Ammon's horn (tissue), 1 donor: Measurements from ENCODE around the gene HJURP.

Source experiments
- DNase-seq: peaks from one replicate; pipeline ENCODE4 v3.0.0-alpha.2; 2016; ENCODE audit warnings: low spot score

HJURP gene

DNA sequence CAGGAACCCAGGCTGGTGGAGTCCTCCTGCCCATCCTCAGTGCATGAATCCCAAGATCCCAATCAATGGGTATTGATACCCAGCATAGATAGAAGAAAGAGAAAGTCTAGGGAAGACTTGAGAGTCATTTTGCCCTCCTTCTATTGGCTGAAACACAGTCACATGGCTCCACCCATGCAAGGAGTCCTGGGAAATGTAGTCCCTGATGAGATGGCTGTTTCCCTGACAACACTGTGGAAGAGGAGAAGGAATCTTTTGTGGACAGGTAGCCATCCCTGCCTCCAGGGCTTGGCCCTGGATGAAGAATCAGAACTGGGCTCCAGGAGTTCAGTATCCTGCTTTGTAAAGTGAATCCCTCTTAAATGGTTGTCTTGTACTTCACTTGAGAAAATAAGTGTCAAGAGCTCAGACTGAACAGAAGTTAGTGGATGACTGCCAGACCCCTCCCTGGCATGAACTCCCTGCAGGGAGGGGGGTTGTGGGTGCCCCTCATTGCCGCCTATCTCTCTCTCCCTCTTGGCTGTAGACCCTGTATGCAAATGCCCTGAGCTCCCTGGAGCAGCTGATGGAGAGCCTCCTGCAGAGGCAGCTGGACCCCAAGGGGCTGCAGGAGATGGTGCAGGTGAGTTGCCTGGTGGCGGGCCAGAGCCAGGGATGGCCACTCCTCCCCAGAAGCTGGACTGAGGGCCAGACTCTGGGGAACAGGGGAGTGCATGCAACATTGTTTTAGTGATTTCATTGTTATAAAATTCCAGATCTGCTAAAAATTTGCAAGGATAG is 40.1 kb downstream of the HJURP start:
- DNase-seq, result no peak

GRCh38 chr2:233813236-233814055 is 40.9 kb downstream of the HJURP start:
- no peak for DNase-seq

DNA sequence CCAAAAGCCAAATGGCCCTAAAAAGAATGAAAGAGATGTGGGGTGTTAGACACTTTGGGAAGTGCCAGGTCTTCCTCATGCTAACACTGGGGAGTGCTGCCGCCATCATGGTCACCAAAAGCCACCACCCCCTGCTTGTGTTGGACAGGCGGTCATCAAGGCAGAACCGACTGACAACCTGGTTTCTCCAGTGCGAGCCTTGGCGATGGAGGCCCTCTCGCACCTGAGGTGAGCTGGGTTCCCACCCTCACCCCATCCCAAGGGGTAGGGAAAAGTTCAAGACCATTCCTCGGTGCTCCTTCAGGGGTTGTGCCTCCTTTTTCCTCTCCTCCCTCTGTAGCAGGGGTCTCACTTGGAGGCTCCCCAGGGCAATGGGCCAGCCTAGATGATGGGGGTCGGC is 42.6 kb downstream of the HJURP start:
- no peak for DNase-seq

- no peak for DNase-seq
Observed at GRCh38 chr2:233811087-233811486, 43.2 kb downstream of the HJURP start.

DNA sequence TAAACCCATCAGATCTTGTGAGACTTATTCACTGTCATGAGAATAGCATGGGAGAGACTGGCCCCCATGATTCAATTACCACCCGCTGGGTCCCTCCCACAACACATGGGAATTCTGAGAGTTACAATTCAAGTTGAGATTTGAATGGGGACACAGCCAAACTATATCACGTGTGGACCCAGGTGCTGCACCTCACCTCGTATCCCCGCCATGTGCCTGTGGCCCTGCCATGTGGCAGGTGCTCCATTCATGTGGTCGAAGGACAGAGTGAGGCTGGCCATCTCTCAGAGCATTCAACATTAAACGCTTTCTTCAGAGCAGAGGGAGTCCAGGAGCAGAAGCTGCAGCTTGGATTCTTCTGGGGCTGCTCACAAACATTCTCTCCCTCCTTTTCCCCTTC is 44.0 kb downstream of the HJURP start:
- DNase-seq, result no peak

- DNase-seq, result no peak
Observed at GRCh38 chr2:233807966-233808935, 46.1 kb downstream of the HJURP start.

DNA sequence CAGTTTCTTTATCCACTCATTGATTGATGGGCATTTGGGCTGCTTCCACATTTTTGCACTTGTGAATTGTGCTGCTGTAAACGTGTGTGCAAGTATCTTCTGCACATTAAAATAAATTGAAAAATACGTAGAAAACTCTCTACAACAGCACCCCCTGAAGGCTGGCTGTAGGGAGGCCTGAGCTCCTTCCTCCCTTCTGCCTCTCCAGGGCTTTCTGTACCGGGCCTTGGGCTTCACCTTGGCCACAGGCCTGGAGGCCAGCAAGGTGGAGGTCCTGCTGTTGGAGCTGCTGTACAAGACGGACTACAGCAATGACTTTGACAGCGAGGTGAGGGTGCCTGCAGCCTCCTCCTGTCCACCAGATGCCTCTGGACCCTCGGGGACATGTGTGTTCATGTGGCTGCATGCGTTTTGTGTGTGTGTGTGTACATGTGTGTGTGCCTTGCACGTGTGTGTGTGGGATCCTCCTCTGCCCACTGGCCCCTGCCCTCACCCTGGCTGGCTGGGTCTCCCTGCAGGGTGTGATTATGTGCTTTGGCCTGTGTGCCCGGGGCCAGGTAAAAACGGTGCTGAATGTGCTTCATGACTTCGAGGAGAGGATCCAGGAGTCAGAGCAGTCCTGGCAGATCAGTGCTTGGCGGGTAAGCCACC is 47.0 kb downstream of the HJURP start:
- no peak for DNase-seq

DNA sequence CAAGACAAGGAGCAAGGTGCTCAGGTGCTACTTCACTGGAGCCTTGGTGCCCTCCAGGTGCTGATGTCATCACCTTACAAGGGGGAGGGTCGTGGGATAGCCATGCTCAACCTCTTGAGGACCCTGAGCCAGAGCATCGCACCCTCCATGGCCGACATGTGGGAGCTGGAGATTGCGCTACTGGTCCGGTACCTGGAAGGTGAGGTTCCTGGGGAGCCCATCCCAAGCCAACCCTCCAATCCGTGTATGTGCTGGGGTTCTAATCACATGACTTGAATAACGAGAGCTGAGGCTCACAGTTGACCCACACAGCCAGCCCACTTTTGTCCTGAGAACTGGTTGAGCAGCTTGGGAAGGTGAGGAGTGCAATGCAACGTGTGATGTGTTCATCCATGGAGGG is 50.3 kb downstream of the HJURP start:
- no peak for DNase-seq

GRCh38 chr2:233803292-233803911 is 50.9 kb downstream of the HJURP start:
- DNase-seq, result no peak

DNA sequence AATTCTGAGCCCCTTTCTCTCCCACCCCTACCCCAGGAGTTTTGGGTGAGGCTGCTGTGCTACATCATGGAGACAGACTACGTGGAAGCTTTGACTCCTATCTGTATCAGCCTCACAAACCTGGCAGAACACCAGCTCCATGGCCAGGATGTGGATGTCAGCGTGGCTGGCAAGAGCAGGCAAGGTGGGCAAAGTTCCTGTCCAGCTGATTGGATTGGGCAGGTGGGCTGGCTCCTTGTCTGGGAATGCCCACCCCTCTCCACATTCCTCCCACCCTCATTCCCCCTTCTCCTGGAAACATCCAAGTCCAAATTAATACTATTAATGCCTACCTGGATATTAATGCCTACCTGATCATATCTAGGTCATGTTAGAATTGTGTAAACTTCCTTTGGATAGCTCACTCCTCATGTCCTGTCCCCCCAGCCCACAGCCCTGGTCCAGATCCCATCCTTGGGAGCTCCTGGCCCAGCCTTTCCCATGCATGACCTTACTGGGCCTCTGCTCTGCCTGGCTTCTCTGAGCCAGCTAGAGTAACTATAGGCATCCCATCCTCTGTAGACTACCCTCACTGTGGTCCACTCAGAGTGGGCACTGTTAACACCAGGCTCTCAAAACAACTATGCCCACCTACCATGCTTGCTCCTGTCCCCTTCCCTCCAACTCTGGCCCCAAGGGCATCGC is 52.1 kb downstream of the HJURP start:
- DNase-seq, result no peak

- DNase-seq, result no peak
Observed at GRCh38 chr2:233801357-233802131, 52.8 kb downstream of the HJURP start.

DNA sequence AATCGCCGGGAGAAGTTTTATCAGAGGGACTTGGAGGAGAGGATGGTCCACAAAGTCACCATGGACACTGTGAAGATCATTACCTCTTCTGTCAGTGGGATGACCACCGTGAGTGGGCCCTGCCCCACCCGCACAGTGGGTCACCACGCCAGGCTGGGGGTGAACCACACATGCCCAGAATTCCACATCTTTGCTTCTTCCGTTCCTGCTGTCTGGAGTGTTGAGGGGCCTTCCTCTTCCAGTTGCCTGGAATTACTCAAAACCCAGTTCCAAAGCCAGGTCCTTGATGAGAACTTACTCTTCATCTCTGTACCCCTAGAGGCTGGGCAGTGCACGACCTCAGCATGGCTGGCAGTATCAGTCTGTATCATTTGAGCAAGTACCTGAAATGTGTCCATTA is 54.1 kb downstream of the HJURP start:
- DNase-seq, result no peak

- no peak for DNase-seq
Observed at GRCh38 chr2:233799716-233800115, 54.6 kb downstream of the HJURP start.

GRCh38 chr2:233799087-233799665 is 55.2 kb downstream of the HJURP start:
- no peak for DNase-seq

GRCh38 chr2:233798335-233799086 is 55.8 kb downstream of the HJURP start:
- DNase-seq, result no peak

DNA sequence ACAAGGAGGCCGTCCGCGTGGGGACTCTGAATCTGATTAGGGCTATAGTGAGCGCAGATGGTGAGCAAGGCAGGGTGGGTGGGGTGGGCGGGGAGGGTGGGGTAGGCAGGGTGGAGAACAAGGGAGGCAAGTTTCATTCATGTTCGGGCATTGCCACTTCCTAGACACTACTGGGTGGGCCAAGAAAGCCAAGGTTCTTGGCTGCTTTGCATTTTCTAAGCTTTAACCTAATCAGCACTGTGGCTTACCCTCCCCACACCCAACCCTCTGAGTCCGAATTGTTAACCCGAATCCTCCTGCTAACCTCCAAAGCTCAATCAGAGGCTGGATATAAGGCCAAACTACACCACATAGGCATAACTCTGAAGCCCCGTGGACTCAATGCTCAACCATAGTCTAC is 58.1 kb downstream of the HJURP start:
- DNase-seq, result no peak

DNA sequence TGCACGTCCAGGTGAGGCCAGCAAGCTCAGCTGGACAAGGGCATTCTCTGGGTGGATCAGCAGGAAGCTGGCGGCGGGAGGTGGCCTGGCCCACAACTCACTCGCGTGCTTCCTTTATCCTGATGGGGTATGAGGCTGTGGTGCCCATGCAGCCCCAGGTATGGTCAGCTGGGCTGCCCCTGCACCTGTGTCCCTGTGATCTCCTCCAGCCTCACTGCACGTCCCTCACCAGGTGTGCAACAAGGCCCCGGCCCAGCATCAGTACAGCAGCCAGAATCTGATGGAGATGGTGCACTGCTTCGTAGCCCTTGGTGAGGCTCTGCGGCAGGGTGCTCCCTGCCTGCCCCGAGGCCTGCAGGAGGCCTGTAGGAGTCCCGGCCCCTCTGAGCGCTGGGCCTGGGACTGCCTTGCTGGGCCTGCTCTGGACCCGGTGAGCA is 58.6 kb downstream of the HJURP start:
- no peak for DNase-seq

- no peak for DNase-seq
Observed at GRCh38 chr2:233794128-233794658, 60.1 kb downstream of the HJURP start.
